SK-N-MC (cell line): ENCODE data around the gene SLC17A8.

Experiments
- EZH2 ChIP-seq: fragments of 200-600 bp; sonication (generic); IDR thresholded peaks from one replicate; pipeline ENCODE4 v1.6.1; 2017; ENCODE audit warnings: antibody characterized with exemption
- POLR2AphosphoS5 ChIP-seq: IDR thresholded peaks from 2 replicates; pipeline ENCODE4 v1.6.1; 2012; ENCODE audit warnings: mild to moderate bottlenecking, low read depth, low read length, borderline replicate concordance

- TF ChIP-seq EZH2 (no peak), POLR2AphosphoS5 (no peak)
Measured at GRCh38 chr12:100464529-100464928, 107.7 kb downstream of the SLC17A8 start.
